Mammary epithelial cell (primary cell): ENCODE results near the gene CALML3.

Experiments
- CTCF ChIP-seq, 2 donors: IDR thresholded peaks in 1 of 2; conservative IDR thresholded peaks in 1 of 2; 2 replicates each; pipeline ENCODE4 v1.5.1; 2011 to 2012; ENCODE audit warnings: inconsistent platforms in 2 of 2, low read length in 2 of 2, mild to moderate bottlenecking in 2 of 2, control low read depth in 1 of 2, low read depth in 1 of 2; ENCODE audit not compliant: insufficient read depth in 1 of 2; ENCODE audit errors: extremely low read depth in 1 of 2
- EZH2 ChIP-seq: IDR thresholded peaks from 2 replicates; pipeline ENCODE4 v1.6.1; 2012; ENCODE audit warnings: low read length, inconsistent platforms, borderline replicate concordance

- TF ChIP-seq CTCF (conservative IDR thresholded peaks at IDR 0.05 in 1 of 2, IDR thresholded peaks at IDR 0.05 in 1 of 2; ENCODE audit: extremely low read depth in 1 of 2, insufficient read depth in 1 of 2, low read depth in 1 of 2, low read length in 2 of 2) (no peak), EZH2 (no peak)
Observed at GRCh38 chr10:5545778-5546710, 21.3 kb downstream of the CALML3 start.
